HL-60/S4 treated with phorbol 12-myristate 13-acetate at 8.2 ng/mL for 4 days and 3 days (cell line): Measurements from ENCODE around the gene LCP2.

ENCODE experiments used
- in situ Hi-C: fragments of 300-500 bp; cut with MboI; formaldehyde crosslinking; loops from 2 replicates; pipeline ENCODE4 v1.15.0; 2022; ENCODE audit warnings: low sequenced_read_pairs

The LCP2 gene

DNA sequence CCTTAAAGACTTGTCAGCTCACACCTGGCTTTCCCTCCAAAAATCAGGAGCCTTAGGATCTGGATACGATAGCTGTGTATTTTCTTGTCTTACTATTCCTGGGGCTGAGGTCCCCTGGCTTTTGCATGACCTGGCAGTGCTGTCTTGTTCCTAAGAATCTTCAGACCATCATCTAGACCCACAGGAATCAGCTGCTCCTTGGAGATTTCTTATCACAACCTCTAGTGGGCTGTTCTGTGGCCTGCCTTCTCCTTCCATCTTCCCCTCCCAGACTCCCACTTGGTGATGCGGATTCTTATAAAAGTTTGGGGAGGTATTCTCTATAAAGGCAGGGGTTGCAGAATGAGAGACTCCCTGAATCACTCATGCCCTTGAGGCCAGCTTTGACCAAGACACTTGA lies 21.4 kb downstream of the LCP2 start:
- in situ Hi-C loops = no loop called here

DNA sequence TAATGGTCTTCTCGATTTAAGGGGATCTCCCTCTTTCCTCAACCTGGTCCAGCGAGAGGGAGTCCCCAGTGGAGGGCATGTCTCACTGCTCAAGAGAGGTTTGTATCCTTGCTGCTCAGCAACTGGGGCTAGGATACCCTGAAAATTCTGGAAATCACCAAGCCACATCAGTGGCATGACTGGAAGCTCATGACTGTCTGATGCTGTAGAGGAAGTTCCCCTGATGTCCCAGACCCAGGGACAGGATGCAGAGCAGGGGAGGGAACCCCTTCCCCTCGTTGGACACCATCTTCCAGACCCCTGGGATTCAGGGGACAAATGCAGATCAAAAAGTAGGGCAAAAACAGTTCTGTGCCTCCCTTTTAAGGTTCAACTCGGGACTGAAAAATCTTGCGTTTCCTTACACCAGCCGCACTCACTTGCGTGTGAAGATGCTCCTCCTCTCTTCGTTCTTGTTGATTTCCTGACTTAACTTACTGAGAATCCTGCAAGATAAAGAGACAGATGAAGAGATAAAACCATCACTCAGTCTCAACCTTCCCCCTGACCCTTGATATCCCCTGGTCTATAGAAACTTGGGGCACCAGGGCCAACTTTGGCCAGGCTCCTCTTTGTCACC lies 22.1 kb downstream of the LCP2 start:
- in situ Hi-C loops = no loop called here

DNA sequence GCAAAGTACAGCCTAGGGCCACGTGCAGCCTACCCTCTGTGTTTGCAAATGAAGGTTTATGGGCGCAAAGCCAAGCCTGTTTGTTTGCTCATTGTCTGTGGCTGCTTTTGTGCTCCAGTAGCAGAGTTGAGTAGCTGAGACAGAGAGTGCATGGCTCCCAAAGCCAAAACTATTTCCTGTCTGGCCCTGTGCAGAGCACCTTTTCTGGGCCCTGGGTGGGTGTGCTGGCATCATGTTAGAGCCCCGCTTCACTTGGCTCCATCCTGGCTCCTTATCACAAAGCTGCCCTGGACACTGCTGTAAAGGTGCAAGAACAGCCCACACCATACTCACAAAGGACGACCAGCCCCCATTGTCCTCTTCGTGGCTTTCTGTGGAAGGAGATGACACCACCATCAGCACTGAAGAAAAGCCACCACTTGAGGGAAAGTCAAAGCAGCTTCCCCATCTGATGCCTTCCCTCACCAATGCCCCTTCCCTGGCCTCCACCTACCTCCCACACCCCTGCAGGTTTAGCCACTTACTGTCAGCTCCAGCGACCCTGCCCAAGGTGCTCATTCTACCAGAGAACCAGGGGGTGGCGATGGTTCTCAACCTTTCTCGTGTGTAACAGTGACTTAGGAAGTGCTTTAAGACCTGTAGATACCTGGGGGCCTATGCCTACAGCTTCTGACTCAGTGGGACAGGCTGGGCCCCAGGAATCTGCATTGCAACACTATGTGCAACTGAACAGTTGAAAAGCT lies 23.4 kb downstream of the LCP2 start:
- in situ Hi-C loops = no loop called here

DNA sequence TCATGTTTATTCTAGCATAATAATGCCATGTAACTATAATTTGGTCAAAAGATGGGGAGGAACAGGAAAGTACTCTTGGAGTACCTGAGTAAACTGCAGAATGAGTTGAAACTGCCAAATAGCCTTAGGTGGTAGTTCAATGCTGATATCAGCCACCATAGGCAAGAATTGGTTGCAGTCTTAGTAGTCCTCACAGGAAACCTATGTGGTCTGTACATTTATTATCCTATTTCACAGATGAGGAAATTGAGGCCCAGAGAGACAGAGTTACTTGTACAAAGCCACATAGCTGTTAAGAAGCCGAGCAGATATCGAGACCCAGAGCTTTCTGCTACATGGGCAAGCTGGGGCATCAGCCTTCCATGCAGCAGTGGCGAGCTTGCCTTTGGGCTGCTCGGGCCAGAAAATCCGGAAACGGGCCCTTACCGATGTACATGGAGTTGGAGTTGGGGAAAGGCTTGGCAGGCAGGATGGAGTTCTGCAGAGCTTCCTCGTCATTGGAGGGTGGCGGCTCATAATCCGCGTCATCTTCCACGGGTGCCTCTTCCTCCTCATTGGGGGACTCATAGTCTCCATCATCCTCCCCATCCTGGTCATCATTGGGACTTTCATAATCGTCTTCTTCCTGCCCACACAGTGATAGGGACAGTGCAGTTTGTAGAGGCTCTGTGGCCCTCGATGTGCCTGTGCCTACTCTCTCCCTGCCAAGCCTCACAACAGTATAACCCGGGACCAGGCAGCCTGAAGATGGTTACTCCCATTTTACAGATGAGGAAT lies 27.1 kb downstream of the LCP2 start:
- in situ Hi-C loops = no loop called here

DNA sequence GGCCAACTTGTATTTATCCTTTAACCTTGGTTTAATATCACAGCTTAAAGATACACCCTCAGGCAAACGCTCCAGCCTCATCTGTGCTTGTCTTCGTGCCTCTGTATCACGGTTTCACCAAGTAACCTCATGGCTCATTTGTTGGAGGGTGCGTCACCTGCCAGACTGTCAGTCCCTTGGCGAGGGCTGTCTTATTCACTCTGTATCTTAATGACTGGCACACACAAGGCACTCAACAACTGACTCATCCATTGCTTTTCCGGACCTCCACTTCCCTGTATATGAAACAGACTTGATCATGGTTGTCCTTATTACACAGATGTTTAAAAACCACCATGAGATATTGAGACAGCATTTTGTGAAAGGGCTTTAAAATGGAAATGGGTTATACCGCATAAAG lies 28.0 kb downstream of the LCP2 start:
- in situ Hi-C loops = no loop called here

DNA sequence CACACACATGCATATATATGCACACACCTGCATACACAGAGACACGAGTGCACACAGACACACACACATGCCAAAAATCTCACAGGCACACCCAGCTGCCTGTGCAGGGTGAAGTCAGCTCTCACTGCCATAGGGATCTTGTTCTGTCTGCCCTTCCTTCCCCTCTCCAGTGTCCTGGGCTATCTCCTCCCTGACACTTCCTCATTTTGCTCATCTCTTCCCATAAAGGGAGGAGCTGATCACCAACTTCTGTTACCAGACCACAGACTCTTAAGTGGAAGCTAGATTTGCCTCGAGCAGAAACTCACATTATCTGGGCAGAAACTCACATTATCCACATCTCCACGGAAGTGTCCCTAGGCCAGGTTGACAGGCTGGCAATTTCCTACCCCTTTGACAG lies 28.7 kb downstream of the LCP2 start:
- in situ Hi-C loops = no loop called here

DNA sequence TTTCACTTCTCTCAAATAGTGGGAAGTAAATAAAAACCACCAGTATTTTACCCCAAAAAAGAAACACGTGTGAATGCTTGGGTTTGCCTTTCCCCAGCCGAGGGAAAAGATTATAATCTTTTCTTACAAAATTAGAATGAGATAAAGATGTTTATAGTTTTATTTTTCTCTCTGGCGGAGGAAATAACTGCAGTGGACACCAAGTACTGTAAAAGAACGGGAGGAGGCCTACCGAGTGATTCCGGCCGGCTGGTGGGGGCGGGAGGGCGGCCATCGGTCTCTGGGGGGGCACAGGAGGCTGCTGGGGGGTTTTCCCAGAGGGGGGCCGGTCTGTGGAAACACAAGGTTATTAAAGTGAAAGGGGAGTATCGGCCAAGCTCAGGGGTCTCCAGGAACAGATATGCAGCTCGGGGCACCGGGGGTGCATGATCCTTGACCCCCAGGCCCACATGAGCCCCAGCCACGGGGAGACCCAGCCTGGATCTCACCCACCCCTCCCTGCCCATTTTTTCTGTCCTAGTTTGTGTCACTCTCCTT lies 29.4 kb downstream of the LCP2 start:
- in situ Hi-C loops = no loop called here

DNA sequence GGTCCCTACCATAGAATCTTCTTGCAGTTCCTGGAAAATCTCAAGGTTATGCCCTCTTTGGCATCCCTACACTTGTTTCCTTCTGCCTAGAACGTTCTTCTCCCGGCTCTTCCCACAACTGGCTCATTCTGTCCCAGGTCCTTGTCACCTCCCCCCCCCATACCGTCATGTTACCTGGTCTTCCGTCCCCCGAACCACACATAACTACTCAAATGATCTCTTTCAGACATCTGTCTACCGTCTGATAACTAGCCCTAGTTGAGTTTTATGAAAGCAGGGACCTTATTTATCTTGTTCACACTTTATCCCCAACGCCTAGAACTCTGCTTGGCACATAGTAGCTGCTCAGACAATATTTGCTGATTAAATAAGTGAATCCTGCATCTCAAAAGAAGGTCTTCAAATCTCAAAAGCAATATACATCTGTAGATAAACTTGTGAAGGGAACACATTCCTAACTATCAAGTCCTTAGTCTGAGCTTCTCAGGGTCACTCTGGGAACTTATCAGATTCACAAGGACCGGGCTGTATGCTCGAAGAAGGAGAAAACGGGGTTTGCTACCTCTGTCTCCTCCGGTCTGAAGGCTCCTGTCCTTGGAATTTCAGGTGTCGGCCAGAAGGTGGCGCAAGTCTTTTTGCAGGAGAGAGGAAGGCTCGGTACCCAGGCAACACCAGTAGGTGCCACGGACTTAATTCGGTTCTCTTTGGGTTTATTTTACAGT lies 30.0 kb downstream of the LCP2 start:
- in situ Hi-C loops = no loop called here

DNA sequence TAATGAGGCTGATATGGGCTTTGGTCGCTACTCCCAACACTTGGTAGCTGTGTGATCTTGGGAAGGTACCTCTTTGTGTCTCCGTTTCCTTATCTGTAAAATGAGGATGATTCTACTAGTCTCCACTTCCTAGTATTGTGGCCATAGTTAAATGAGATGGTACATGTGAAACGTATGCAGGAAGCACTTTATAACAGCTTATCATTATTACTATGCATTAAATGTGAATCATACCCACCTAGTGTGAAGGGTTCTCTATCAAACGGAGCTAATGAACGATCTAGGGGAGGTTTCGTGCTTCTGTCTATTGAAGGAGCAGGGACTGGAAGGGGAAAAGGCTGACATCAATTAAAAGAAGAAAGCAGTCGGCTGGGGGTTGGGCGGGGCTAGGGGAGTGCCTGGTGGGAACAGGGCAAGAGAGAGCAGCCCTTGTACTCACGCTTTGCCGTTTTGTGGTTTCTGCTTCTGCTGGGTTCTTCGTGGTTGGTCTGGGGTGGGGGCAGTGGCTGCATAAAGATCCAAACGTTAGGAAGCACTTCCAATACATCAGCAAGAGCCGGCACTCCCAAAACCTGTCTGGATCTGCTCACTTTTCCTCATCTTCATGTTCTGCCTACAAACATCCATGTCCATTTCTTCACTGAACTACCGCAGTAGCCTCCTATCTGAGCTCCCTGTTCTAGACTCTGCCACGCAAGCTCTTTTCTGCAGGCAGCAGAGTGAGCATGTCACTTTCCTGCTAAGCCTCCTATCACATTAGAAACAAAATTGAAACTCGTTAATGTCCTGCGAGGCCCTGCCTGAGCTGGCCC lies 30.8 kb downstream of the LCP2 start:
- in situ Hi-C loops = no loop called here

DNA sequence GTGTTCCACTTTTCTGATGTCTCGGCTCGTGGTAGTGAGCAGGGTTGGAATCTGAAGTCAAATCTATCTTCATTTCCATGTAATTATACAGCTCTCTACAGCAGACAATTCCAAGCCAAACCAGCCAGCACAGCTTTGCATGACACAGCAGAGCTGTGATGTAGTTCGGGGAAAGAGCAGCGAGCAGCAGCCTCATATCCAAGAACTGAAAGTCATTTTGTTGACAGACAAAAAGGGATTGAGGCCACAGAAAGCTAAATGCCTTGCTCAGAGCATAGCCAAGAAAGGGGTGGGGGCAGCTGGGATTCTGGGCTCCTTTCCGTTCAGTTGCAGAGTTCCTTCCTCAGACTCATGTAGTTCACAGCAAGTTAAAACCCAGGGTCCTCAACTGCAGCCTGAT lies 32.1 kb downstream of the LCP2 start:
- in situ Hi-C loops = no loop called here

DNA sequence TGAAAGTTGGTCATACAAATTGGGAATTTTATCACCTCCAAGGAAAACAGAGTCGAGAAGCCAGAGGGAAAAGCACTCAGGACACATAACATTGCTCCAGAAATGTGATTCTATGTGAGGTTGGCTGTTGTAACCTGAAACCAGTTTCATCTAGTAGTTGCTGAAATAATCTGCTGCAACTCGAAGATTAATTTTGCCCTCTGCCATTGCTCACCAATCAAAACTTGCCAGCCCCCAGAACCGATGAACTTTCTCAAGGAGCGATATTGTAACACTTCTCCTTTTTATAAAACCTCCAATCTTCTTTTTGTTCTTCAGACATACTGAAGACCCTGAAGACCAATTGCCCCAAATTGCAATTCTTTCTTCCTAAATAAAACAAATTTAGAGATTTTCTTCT lies 33.7 kb downstream of the LCP2 start:
- in situ Hi-C loops = no loop called here

DNA sequence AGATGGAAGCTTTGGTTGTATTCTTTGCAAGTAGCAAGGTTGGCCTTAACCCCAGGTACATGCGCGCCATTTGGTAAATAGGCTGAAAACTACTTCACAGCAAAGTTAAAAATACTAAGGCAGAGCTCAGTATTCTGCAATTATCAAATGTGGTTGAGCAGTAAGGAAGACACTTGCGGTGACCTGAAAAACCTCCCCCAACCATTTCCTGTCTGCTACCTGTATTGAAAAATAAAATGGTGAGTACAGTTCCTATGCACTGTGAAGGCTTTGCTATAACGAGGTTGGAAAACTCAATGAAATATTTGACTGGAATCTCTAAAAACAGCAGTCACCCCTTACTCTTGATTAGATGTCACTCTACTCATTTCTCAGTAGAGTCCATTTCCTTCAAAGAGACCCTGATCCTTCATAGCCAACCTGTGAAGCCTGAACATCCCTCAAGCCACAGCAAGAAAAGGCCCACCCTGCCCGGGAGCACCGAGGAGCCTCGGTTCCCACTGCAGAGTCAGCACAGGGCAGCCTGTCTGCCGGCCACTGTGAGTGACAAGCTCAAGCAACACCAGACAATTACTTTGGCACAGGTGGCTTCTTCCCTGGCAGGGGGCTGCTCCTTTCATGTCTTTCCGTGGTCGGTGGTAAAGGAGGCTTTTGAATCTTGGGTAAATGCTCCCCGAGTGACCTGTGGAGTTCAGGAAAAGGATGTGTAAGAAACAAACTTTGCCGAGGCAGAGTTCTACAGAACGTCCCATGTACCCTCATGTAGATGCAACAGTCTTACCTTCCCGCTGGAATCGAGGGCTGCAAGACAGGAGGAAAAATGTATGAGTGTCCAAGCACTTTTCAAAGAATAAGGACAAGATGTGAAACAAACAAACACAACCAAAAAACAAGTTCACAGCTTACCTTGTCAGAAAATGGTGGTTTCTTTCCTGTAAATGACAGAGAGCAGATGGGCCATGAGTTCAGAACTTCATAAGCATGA lies 35.2 kb downstream of the LCP2 start:
- in situ Hi-C loops = no loop called here

DNA sequence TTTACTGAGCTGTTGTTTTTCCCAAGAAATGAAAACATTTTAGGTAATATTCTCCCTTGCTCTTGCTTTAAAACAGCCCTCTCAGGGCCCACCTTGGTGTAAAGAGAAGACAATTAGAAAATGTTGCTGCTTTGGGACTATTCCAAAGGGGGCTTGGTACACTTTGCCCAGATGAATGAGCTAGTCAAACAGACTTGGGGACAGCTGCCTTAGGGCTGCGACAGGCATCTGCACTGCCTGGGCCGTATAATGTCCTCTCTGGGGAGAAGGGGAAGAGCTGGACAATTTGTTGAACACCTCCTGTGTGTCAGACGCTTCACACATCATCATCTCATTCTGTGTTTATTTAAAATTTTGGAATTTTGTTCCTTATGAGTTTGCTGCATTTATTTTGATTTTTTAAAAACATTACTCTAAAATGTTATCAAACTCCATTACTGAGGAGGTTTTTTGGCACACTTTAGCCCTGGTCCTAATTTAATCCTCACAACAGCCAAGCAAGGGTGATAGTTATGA lies 36.0 kb downstream of the LCP2 start:
- in situ Hi-C loops = no loop called here

DNA sequence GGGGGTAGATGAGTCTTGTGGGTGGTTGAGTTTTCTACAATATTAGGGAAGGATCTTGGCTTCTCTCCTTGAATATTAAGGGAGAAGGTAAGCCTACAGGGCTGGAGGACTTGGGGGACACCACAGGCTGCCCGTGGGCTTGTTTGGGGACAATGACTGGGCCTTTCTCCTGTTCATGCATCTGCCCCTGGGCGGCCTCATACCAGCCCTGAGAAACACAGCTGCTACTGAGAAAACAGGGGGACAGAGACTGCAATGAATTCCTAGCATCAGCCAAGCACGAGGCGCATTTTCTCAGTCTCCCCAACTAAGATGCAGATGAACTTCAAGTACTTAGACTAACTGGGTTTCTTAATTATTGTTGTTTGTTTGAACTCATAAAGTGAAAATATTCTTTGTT lies 40.2 kb downstream of the LCP2 start:
- in situ Hi-C loops = no loop called here

DNA sequence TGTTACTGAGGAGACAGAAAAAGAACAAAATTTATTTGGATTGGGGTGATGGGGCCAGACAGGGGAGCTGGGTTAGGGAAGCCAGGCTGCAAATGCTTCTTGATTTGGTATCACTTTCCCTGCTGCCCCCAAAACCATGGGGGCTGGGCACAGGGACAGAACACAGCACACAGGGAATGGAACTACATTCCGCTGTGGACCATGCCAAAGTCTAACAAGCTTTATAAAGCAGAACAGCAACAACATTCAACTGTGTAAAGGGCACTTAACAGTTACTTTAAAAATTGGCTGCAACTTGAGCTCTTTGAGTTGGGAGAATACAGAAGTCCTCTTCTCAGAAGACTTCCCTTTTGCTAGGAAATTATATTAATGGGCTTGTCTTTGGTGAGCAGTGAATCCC lies 41.0 kb downstream of the LCP2 start:
- in situ Hi-C loops = no loop called here

DNA sequence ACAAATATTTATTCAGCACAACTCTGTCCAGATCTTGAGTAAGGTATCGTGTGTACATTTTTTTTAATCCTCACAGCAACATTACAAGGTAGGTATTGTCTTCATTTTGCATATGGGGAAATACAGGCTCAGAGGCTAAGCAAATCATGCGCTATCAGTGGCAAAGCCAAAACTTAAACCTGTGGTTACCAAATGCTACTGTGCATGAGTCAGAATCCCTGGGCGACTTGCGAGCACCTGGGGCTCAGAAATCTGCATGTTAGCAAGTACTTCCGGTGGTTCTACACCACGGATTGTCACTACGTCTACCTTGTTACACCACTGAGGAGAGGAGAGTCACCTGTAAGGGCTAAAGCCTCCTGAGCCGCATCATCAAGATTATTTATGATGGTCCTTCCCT lies 43.5 kb downstream of the LCP2 start:
- in situ Hi-C loops = no loop called here

DNA sequence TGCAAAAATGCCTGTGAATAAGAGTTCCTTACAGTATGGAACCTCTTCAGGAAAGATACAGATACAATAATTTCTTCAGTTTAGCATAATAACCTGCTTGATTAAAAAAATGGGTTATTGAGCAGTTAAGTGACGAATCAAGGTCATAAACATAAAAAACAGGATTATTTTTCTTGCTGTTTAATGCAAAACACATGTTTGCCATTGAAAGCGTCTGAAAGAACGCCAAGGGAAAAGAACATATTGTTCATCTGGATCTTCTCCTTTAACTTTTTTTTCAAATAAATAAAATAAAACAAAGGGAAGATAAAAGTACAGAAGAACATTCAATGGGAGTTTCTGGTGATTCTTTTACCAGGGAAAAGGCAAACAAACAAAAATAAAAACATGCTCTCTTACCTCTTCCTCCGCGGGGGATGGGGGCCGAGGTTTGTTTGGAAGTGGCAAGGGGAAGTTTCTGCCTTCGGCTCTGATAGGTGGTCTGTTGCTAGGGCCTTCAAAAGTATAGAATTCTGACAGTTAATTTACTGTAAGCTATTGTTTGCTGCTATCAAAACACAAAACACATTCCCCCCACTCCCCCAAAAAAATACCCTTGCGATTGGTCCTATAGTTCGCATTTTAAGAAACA lies 44.7 kb downstream of the LCP2 start:
- in situ Hi-C loops = no loop called here

DNA sequence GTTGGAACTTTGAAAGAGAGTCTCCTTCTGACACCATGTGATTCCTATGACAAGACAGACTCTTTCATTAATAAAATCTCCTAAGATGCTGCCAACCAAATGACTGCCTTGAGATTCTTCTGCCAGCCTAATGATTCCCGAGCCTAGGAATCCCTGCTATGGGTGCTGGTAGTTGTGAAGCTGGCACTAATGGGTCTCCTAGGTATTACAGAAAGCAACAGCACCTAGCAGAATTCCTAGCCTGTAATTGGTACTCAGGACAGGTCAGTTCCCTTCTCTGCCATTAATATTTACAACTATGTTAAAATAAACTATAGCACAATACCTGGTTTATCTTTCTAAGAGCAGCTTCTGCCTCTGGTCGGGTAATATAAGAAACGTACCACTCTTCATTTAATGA lies 45.5 kb downstream of the LCP2 start:
- in situ Hi-C loops = no loop called here

DNA sequence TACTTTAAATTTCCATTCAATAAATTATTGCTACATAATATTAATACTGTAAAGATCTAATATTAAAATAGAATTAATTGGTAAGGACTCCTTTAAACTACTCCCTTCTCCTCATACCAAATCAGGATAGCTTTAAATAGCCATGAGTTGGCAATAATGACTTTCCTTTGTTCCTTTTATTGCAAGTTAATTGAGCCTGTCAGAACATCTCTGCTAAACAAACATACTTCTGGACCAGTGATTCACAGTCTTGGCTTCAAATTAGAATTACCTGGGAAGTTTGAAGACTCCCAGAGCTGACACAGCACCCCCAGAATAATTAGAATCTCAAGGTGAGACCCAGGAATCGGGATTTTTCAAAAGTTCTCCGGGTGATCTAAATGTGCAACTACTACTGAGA lies 46.1 kb downstream of the LCP2 start:
- in situ Hi-C loops = no loop called here
